ENCODE measurements around the gene SUZ12.
"Not testable (repeated sequence)": the region's sequence is repeated elsewhere in the genome, so short reads cannot be mapped to it uniquely, and the experiment has no call there.

Gene SUZ12

GRCh38 chr17:32042266-32042665, 105.5 kb downstream of the SUZ12 start:
- not testable (repeated sequence) for DNase-seq

DNA sequence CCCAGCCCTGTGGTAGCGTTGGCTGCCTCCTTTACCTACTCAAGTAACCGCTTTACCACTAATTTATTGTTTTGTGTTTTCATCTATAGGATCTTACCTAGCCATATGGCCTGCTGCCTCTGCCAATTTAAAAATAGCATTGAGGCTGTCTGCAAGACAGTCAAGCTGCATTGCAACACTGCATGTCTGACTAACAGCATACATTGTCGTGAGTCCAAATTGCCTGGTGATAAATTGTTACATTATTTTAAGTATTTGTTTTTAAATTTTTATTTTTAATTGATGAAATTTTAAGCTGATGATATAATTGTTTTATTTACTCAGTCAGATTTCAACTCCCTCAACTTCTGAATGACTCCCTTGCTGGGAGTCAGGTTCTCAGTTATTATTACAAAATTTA, 108.8 kb downstream of the SUZ12 start:
- not testable (repeated sequence) for DNase-seq

DNA sequence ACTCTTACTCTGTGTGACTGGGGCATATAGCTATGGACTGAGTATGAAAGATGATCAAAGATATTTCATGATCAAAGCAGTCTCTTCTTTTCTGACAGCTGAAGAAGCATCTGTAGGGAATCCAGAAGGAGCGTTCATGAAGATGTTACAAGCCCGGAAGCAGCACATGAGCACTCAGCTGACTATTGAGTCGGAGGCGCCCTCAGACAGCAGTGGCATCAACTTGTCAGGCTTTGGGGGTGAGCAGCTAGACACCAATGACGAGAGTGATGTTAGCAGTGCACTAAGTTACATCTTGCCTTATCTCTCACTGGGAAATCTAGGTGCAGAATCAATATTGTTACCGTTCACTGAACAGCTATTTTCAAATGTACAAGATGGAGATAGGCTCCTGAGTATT, 110.9 kb downstream of the SUZ12 start:
- DNase-seq, result not testable (repeated sequence)

Measured in activated naive CD4-positive, alpha-beta T cell treated with anti-CD3 and anti-CD28 coated beads, Interleukin-2, amount 50 U/mL, for 16 hours (primary cell).